ENCODE measurements around the gene ANKRD55.
A peak's percentile ranks its signal among the peaks of the same experiment; 100 is the strongest.
"Not testable (repeated sequence)": the region's sequence is repeated elsewhere in the genome, so short reads cannot be mapped to it uniquely, and the experiment has no call there.

The ANKRD55 gene

DNA sequence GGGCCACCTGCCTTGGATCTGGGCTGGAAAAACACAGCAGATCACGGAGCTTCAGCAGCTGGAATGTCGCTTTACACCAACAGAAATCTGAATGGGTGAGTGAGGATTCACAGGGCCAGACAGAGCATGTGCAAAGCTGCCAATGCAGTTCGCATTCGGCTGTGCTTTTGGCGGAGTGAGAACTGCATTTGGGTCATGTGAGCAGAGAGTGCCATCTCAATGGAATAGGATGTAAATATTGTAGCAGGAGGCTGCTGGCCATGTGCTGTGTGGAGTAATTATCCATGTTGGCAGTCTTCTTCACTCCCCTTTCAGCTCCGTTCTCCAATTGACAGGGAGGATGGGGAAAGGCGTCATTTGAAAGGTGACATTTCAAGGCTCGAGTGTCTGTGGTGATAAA lies at the start of gene ANKRD55:
ANKRD55 (minus strand) TSS at position 101 of the 400 bp plus-strand sequence. CDS start 417 bp downstream, outside the sequence.
- DNase-seq (ENCODE audit: low read depth in 2 of 2) = no peak

DNA sequence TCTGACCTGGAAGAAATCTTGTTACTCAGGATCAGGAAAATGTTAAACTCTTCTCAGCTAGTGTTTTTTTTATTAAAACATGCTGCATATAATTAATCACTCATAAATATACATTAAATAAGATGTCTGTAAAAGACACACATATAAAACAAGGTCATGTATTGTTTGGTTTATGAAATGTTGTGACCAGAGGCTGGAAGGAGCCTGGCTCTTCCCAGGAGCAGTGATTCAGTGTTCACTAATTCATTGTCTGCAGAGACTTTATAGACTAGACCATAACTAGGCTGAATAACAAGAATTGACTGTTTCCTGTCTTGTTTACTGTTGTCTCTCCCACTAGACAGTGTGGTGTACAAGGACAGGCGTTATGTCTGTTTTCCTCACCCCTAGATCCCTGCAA lies 49.1 kb upstream of the ANKRD55 start:
- DNase-seq (ENCODE audit: low read depth in 2 of 2) = no peak

DNA sequence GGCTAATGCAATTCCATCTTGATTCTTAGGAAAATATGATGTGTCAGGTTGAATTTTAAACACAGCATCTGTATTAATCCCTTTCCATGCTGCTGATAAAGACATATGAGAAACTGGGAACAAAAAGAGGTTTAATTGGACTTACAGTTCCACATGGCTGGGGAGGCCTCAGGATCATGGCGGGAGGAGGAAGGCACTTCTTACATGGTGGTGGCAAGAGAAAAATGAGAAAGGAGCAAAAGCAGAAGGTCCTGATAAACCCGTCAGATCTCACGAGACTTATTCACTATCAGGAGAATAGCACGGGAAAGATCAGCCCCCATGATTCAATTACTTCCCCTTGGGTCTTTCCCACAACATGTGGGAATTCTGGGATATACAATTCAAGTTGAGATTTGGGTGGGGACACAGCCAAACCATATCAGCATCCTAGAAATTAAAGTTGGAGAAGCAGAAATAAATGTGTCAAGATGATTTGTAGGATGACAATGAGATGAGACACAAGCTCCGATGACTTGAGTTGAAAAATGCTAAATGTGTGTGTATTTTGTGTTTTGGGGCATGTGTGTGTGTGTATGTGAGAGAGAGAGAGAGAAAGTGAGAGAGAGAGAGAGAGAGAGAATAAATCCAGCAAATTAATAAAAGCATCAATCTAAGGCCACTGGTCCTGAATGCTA lies 48.5 kb upstream of the ANKRD55 start:
- no peak for DNase-seq (ENCODE audit: low read depth in 2 of 2)

DNA sequence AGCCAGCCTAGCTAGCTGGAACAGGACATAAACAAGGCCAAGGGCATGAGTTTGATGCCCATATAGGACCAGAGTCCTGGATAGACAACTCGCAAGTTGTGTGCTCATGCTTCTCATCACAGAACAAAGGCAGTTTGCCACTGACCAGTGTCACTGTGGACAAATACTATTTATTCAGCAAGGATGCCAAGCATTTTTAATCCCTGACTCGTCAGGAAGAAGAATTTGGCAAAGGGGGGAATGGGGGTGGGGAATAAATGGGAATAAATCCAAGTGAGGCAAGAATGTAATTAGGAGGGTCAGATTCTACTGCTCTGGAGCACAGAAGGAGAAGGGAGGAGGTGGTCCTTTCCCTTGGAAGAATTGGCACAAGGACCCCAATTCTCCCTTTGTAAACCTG lies 46.8 kb upstream of the ANKRD55 start:
- no peak for DNase-seq (ENCODE audit: low read depth in 2 of 2)

DNA sequence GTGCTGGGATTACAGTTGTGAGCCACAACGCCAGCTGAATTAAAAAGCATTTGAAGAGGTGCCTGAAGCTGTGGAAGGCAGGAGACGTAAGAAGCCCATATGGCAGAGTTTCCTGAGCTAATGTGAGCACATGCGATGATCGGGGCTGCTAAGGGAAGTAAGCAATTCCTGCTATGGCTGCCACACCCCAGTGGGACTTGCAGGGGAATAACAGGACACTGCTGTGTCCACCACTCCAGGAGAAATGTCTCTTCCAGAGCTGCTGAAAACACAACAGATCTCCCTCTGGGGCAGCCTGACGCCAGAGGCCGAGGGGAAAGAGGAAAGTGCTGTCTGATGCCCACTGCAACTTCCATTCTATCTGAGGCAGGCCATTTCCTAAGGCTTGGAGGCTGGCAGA lies 46.2 kb upstream of the ANKRD55 start:
- no peak for DNase-seq (ENCODE audit: low read depth in 2 of 2)

DNA sequence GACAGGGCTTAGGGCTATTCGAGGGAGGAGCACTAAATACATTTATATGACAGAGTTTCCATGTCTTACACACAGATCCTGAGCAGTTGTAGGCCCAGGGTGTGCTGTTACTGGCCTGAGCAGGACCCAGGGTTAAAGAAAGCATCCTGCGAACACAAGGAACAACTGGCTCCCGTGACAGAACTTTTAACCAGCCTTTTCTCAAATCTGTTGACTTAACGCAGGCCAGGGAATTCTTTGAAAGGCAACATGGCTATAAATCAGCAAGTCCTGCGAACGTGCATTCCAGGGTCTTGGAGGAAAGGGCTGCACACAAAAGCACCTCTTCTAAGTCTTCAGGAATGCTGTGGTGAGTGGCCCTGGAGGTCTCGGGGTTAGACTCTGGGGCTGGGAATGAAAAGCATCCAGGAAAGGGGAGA lies 45.2 kb upstream of the ANKRD55 start:
- no peak for DNase-seq (ENCODE audit: low read depth in 2 of 2)

DNA sequence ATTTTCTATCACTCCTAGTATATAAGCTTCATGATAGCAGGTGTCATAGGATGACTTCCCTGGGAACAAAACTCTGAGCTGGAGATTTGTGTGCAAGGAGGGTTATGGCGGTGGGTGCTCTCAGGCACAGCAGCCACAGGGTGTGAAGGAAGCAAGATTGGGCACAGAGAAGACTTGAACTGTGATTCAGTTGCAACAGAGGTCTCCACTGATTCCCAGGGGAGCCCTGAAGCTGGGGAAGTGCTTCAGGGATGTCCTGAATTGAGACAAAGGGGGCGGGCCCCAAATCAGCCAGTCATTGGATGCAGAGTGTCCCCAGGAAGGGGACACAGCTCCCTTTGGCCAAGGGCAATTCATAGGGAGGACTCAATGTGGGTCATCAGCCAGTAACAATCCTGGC lies 44.4 kb upstream of the ANKRD55 start:
- DNase-seq (ENCODE audit: low read depth in 2 of 2) = no peak

DNA sequence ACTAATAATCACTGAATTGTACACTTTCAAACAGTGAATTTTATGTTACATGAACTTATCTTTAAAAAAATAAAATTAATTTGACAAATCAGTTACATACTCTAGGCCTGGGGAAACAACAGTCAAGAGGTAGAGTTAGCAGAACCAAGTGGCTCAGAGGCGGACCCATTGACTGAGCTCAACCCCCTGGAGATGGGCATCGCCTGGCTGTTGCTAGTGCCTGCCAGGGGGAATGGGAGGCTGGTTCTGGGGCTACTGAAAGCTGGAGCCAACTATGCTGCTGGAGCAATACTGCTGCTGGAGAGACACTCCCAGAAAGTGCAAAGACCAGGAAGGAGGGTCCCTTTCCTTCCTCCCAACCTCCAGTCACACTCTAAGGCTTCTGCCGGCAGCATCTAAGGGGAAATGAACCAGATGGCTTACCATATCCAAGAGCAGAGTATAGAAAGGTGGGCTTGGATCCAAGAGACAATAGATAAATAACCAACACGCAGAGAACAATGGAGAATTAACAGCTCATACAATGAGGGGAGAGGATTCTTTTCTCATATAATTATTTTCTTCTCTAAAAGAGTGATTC lies 40.3 kb upstream of the ANKRD55 start:
- no peak for DNase-seq (ENCODE audit: low read depth in 2 of 2)

DNA sequence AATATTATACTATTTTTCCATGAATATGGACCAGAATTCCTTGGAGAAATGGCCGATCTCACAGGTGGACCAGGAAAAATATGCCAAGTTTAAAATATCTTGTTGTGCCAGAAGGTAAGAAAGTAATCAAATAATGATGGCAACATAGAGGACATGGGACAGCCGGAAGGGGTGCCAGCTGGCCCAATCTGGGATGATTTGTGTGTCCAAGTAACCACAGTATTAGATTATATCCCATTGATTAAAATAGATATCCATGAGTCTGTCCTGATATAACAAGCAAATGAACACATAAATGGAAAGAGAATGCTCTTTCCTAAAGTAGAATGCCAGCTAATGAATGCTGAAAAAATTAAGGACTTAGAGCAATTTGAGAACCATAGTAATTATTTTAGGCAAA lies 39.6 kb upstream of the ANKRD55 start:
- no peak for DNase-seq (ENCODE audit: low read depth in 2 of 2)

DNA sequence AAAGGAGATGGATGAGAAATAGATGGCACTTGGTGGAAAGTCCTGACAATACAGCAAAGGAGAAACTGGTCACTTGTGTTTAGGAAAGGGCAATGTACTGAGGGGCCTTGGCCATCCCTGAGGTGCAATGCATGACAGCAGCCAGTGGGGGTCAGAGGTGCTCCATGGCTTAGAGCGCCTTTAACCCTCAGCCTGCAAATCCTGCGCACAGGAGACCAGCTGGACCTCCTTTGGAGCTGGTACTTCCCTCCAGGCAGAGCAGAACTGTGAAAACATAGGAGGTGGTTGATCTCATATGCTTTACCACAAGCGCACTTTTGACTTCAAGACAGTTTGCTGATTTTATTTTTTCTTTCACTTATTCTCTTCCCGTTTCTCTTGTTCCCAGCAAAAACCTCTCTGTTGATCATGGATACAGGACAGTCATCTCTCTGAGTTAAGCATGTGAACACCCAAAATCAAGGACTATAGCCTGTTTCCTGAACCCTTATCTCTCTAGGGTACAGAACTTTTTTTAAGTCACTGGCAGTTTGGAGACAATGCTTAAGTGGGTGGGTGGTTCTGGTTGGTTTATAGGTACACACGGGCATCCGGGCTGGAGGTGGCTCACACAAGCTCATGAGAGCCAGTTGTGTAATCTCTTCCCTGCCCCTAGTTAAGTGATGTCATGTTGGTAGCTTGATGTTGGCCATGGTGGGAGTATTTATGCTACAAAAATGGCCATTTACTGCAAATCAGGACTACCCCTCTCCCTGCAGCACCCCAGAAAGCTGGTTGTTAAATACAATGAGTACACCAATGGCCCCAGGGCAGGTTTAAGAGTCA lies 37.6 kb upstream of the ANKRD55 start:
- peak; percentile 36 to 54 for DNase-seq (ENCODE audit: low read depth in 2 of 2)

DNA sequence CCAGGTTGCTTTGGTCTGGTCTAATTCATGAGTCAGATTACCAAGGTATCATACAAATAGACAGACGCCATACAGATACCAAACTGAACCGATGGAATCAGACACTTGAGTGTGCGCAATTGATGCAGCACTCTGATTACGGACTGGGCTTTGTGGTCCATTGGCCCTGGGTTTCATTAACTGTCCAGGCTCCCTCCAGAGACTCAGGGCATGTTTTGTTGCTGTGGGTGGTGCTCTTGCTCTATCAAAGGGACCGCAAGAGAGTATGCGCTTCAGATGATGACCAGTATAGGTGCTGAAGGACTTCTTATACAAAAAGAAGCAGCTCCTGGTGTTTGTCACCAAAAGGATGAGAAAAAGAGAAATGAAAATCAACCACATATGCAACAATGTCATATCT lies 36.9 kb upstream of the ANKRD55 start:
- no peak for DNase-seq (ENCODE audit: low read depth in 2 of 2)

DNA sequence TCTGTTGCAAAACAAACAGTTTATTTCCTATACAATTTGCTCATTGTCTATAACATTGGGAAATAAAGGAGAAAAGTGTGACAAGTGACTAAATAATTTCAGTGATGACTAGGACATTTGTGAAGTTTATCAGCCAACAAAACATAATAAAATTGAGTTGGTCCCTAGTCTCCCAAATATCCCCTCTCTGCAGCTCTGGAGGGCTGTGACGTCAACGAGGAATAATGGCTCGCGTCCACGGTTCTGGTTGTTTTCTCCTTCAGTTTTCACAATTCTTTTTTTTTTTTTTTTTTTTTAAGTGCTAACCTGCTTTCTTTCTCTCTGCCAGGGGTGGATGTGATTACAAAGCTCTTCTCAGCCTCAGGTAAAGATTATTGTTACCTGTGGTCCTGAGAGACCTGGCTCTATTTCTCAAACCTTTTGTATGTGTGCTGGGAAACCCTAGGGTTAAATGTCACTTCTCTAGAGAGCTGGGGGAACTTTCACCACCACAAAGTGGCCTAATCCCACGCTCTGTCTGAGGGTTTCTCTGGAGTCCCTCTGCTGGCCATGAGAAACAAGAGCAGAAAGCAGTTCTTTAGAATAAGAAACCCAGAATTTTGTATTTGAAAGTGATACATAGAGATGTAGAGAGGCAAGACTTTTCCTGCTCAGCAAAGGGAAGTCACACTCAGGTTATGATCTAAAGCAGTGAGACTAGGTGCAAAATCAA lies 36.2 kb upstream of the ANKRD55 start:
- no peak for DNase-seq (ENCODE audit: low read depth in 2 of 2)

DNA sequence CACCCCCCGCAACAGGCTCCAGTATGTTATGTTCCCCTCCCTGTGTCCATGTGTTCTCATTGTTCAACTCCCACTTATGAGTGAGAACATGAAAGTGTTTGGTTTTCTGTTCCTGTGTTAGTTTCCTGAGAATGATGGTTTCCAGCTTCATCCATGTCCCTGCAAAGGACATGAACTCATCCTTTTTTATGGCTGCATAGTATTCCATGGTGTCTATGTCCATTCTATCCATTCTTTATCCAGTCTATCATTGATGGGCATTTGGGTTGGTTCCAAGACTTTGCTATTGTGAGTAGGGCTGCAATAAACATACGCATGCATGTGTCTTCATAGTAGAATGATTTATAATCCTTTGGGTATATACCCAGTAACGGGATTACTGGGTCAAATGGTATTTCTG lies 35.6 kb upstream of the ANKRD55 start:
- not testable (repeated sequence) for DNase-seq (ENCODE audit: low read depth in 2 of 2)

DNA sequence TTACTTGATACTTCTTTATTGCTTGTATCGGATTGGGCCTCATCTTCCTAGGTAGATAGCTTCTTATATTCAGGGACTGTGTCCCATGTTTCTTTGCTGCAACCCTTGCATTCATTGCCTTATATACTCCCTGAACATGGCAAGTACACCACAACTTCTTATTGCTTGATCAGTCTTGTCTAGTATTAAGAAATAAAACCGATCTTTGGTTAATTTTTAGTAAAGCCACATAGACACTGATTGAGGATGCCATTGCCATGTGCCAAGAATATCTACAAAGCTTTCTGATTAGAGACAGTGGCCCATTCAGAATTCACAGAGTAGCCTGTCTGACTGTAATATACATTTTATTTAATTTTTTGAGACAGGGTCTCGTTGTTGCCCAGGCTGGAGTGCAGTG lies 34.7 kb upstream of the ANKRD55 start:
- no peak for DNase-seq (ENCODE audit: low read depth in 2 of 2)

DNA sequence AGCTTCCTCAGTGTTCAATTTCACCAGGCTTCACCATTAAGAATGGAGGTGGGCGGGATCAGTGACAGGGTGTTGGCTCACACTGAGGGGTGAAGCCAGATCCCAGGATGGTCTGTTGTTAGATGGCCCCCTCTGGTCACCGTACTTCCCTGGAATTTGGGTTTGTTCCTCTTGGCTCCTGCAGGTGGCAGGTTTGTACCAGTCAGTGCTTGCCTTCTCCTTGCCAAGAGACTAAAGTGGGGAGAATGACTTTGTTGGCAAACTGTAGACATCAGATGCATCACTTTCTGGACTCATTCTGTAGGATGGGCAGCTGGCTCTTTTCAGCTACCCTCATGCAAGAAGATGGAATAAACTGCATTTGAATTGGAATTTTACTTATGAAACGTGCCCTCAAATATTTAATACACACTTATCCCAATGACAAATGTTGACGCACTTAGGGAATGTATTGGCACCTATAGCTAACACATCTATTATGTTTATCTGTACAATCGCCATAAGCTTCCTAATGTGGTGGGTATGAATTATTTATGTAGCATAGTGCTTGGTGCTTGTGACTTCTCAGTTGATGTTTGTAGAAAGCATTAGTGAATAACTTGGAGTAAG lies 31.4 kb upstream of the ANKRD55 start:
- no peak for DNase-seq (ENCODE audit: low read depth in 2 of 2)

DNA sequence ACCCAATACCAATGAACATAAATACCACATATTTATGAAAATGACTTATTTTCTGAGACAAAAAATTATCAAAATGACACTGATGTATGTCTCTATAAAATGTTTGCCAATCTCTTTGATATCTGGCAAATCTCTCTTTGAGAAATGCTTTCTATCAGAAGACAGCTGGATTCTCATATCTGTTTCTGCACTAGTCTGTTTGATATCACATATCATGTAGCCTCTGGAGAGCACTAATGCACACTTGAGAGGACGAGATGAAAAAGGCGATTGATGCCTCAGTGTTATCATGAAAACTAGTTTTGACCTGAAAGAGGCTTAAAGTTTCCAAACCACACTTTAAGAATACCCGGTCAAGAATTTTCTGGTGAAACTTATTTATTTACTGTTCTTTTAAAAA lies 29.1 kb upstream of the ANKRD55 start:
- DNase-seq (ENCODE audit: low read depth in 2 of 2) = no peak

DNA sequence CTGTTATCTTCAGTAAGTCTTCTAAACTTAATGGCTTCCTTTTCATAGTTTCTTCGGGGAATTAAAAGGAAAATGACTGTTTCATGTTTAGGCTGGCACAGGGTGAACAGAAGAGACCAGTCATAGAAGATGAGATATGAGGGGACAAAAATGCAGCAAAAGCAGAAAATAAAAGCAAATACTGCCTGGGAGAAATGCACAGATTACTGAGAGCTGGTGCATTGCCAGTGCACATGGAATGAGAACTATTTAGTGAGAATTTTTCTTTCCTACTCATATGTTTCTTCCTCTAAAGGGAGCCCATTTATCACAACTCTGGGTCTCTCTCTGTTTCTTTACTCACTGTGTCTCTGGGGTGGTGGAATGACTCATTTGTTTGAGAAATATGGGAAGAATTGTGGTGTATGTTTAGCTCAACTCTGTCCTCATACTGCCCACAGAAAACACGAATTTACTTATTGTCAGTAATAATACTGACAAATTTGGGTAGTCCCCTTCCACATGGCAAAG lies 25.9 kb upstream of the ANKRD55 start:
- no peak for DNase-seq (ENCODE audit: low read depth in 2 of 2)

DNA sequence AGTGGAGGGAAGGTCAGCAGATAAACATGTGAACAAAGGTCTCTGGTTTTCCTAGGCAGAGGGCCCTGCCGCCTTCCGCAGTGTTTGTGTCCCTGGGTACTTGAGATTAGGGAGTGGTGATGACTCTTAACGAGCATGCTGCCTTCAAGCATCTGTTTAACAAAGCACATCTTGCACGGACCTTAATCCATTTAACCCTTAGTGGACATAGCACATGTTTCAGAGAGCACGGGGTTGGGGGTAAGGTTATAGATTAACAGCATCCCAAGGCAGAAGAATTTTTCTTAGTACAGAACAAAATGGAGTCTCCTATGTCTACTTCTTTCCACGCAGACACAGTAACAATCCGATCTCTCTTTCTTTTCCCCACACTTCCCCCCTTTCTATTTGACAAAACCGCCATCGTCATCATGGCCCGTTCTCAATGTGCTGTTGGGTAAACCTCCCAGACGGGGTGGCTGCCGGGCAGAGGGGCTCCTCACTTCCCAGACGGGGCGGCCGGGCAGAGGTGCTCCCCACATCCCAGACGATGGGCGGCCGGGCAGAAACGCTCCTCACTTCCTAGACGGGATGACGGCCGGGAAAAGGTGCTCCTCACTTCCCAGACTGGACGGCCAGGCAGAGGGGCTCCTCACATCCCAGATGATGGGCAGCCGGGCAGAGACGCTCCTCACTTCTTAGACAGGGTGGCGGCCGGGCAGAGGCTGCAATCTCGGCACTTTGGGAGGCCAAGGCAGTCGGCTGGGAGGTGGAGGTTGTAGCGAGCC lies 24.8 kb upstream of the ANKRD55 start:
- DNase-seq (ENCODE audit: low read depth in 2 of 2) = not testable (repeated sequence)

DNA sequence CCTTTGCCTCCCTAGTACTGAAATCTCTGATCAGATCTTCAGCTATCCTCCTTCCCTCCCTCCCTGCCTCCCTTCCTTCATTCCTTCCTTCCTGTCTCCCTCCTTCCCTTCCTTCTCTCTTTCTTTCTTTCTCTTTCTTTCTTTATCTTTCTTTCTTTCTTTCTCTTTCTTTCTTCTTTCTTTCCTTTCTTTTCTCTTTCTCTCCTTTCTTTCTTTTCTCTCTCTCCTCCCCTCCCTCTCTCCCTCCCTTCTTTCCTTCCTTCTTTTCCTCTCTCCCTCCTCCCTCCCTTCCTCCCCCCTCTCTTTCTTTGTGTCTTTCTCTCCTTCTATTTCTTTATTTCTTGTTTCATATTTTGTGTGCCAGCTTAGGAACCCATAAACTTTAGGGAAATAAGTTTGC lies 23.9 kb upstream of the ANKRD55 start:
- DNase-seq (ENCODE audit: low read depth in 2 of 2) = no peak

DNA sequence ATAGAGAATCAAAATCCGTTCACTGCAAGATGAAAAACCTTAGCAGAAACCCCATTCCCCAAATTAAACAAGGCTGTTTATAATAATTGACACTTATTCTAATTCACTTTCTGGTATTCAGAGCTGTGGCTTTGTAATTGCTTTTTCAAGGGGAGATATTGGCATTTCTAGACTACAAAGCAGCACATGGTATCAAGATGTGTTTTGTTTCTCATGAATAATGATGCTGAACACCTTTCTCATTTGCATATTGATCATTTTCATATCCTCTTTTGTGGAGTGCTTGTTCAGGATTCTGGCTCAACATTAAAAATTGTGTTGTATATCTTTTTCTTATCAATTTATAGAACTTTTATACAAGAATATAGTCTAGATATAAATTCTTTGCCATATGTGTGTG lies 22.4 kb upstream of the ANKRD55 start:
- no peak for DNase-seq (ENCODE audit: low read depth in 2 of 2)

DNA sequence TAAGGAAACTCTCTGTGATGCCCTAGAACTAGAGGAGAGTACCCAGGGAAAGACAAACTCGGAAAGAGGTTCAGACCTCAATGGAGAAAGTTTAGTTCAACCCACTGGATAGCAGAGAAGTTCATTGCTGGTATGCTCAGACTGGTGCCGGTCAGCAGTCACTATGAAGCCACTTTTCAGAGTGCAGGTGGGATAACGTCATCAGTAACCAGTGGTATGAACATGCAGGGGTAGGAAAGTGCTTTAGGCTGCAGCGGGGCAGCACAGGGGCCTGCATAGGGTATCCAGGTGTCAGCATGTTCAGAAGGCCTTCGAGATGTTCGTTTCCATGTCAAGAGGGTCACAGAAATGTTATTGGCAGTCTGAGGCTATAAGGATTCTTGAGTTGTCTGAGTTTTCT lies 20.8 kb upstream of the ANKRD55 start:
- no peak for DNase-seq (ENCODE audit: low read depth in 2 of 2)

Data from stimulated activated CD8-positive, alpha-beta memory T cell treated with anti-CD3 and anti-CD28 coated beads, Interleukin-2, amount 100 ng/mL, for 1 hour (primary cell).